Smooth muscle cell (in vitro differentiated cells): Measurements from ENCODE around the gene ADH1C. TPM values are rescaled to one million over a fixed set of nuclear protein-coding genes. Genes with fewer than 3 reads are reported as not detected.

Experiments
- DNase-seq: peaks from one replicate; lab custom pipeline; 2025; ENCODE audit not compliant: unreplicated experiment; lab: John Stamatoyannopoulos, UW
- H2AFZ ChIP-seq: fragments of 200-600 bp; sonication (generic); 2 replicates; pipeline ENCODE4 v1.6.0; 2016; ENCODE audit warnings: antibody characterized with exemption, low read depth, mild to moderate bottlenecking
- H3F3A ChIP-seq: fragments of 200-600 bp; sonication (generic); 2 replicates; pipeline ENCODE4 v1.6.0; 2017; ENCODE audit warnings: antibody characterized with exemption, low read depth
- H3K27ac ChIP-seq: fragments of 200-600 bp; sonication (generic); 2 replicates; pipeline ENCODE4 v1.5.1; 2016; ENCODE audit warnings: low read depth, mild to moderate bottlenecking
- H3K27me3 ChIP-seq: fragments of 200-600 bp; sonication (generic); 2 replicates; pipeline ENCODE4 v1.6.1; 2016; ENCODE audit warnings: low read depth, mild to moderate bottlenecking
- H3K36me3 ChIP-seq: fragments of 200-600 bp; sonication (generic); 2 replicates; pipeline ENCODE4 v1.5.1; 2016; ENCODE audit warnings: low read depth
- H3K4me1 ChIP-seq: fragments of 200-600 bp; sonication (generic); 2 replicates; pipeline ENCODE4 v1.5.1; 2016; ENCODE audit warnings: low read depth
- H3K4me2 ChIP-seq: fragments of 200-600 bp; sonication (generic); 2 replicates; pipeline ENCODE4 v1.6.0; 2016; ENCODE audit warnings: mild to moderate bottlenecking
- H3K4me3 ChIP-seq: fragments of 200-600 bp; sonication (generic); 2 replicates; pipeline ENCODE4 v1.5.1; 2016; ENCODE audit warnings: mild to moderate bottlenecking
- H3K79me2 ChIP-seq: fragments of 200-600 bp; sonication (generic); 2 replicates; pipeline ENCODE4 v1.6.0; 2016; ENCODE audit warnings: low read depth, mild to moderate bottlenecking
- H3K9ac ChIP-seq: fragments of 200-600 bp; sonication (generic); 2 replicates; pipeline ENCODE4 v1.6.0; 2016; ENCODE audit warnings: low read depth
- H3K9me3 ChIP-seq: fragments of 200-600 bp; sonication (generic); replicated peaks from 2 replicates; pipeline ENCODE4 v1.5.1; 2016; ENCODE audit warnings: low read depth
- H4K20me1 ChIP-seq: fragments of 200-600 bp; sonication (generic); 2 replicates; pipeline ENCODE4 v1.6.0; 2016; ENCODE audit warnings: low read depth
- WGBS: methylation state at CpG from one replicate; pipeline ENCODE4 v1.1.7; 2016; ENCODE audit warnings: low lambda C conversion rate; 5-methylcytosine and 5-hydroxymethylcytosine counted together
- polyA plus RNA-seq: library from polyadenylated mRNA; unstranded; fragments of >200 nt; fragmentation: Nextera tagmentation; extraction: Ambion mirVana; gene quantifications from 2 replicates; pipeline ENCODE4 v1.2.1, GENCODE V29; 2016
- total RNA-seq: library from RNA; depleted of rRNA; stranded (reverse); fragments of >200 nt; gene quantifications from 2 replicates; pipeline ENCODE4 v1.2.3, GENCODE V29; 2014
- TF ChIP-seq, protein P1 (sequence below): fragments of 200-600 bp; sonication (generic); IDR thresholded peaks from 2 replicates; pipeline ENCODE4 v1.5.1; 2017; ENCODE audit warnings: borderline replicate concordance, mild to moderate bottlenecking, antibody characterized with exemption; ENCODE audit not compliant: insufficient read depth, poor library complexity, severe bottlenecking

Gene ADH1C
- total and polyA plus RNA-seq, 2 experiments from 2014 or later: not detected

DNA sequence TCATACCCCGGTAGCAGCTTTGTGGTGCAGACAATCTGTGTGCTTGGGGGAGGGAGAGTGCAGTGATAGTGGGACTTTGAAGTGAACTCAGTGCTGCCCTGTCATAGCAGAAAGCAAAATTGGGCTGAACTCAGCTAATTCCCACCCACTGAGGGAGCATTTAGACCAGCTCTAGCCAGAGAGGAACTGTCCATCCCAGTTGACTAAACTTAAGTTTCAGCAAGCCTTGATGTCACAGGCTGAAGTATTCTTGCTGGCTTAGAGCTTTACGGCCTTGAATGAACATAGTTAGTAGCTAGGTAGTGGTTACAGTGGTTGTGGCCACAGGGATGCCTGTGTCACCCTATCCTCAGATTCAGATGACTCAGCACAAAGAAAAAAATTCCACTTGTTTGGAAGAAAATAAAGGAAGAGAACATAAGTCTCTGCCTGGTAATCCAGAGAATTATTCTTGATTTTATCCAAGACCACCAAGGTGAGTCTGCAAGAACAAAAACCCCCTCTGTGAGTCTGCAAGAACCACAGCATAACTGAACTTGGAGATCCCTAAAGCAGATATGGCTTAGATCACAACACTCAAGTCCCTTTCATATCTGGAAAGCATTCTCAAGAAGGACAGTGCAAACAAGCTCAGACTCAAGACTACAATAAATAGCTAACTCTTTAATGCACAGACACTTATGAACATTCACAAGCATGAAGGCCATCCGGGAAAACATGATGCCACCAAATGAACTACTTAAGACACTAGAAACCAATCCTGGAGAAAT lies 43.2 kb upstream of the ADH1C start:
- Histone ChIP-seq H3K4me1 (no peaks in the 10 kb centered on the region), H3K79me2 (no peaks in the 10 kb centered on the region), H3K4me2 (no peak overlapping the region), H4K20me1 (no peaks in the 10 kb centered on the region), H2AFZ (no peak overlapping the region), H3K9ac (no peak overlapping the region), H3K36me3 (no peaks in the 10 kb centered on the region), H3K9me3 (no peaks in the 10 kb centered on the region), H3F3A (no peaks in the 10 kb centered on the region), H3K27ac (no peak overlapping the region), H3K27me3 (no peaks in the 10 kb centered on the region), H3K4me3 (no peak overlapping the region)
- 57% methylated on average over 3 of the region's 3 CpGs for WGBS
- TF ChIP-seq, protein P1, sequence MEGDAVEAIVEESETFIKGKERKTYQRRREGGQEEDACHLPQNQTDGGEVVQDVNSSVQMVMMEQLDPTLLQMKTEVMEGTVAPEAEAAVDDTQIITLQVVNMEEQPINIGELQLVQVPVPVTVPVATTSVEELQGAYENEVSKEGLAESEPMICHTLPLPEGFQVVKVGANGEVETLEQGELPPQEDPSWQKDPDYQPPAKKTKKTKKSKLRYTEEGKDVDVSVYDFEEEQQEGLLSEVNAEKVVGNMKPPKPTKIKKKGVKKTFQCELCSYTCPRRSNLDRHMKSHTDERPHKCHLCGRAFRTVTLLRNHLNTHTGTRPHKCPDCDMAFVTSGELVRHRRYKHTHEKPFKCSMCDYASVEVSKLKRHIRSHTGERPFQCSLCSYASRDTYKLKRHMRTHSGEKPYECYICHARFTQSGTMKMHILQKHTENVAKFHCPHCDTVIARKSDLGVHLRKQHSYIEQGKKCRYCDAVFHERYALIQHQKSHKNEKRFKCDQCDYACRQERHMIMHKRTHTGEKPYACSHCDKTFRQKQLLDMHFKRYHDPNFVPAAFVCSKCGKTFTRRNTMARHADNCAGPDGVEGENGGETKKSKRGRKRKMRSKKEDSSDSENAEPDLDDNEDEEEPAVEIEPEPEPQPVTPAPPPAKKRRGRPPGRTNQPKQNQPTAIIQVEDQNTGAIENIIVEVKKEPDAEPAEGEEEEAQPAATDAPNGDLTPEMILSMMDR: no peak
- DNase-seq: no peak

DNA sequence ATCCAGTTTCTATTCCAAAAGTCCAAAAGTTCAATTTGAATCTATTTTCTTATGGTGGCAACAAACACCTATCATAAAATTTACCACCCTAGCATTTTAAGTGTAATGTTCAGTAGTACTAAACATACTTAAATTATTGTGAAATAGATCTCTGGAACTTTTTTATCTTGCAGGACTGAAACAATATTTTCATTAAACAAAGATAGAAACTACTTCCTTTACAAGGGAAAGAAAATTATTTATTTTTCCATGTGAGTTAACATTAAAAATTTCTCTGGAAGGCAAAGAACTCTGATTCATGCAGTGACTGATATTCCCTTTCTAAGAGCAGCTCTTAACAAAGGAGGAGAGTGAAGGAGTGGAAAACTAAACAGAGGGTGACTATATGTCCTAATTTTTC lies 42.4 kb upstream of the ADH1C start:
- no peak overlapping the region for H3K4me3 ChIP-seq
- no peak overlapping the region for H2AFZ ChIP-seq
- no peak overlapping the region for H3K9ac ChIP-seq
- TF ChIP-seq, protein P1: no peak
- no peaks in the 10 kb centered on the region for H3K4me1 ChIP-seq
- no peaks in the 10 kb centered on the region for H3K36me3 ChIP-seq
- no peaks in the 10 kb centered on the region for H4K20me1 ChIP-seq
- no peaks in the 10 kb centered on the region for H3K9me3 ChIP-seq
- DNase-seq: no peak
- no peaks in the 10 kb centered on the region for H3F3A ChIP-seq
- H3K4me2 ChIP-seq: no peak overlapping the region
- H3K27me3 ChIP-seq: no peaks in the 10 kb centered on the region
- H3K27ac ChIP-seq: no peak overlapping the region
- H3K79me2 ChIP-seq: no peaks in the 10 kb centered on the region

DNA sequence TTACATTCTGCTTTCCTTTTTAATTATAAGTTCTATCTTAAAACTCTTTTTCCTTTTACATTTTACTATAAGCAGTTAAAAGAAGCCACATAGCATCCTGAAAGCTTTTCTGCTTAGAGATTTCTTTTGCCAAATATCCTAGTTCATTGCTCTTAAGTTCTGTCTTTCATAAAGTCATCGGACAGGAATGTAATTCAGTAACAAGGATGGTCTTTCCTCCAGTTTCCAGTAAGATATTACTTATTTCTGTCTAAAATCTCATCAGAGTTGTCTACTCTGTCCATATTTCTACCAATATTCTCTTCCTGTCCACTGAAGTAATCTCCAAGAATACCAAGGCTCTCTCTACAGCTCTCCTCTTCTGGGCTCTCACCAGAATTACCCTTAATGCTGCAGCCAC lies 37.5 kb upstream of the ADH1C start:
- Histone ChIP-seq H3F3A (no peaks in the 10 kb centered on the region), H4K20me1 (no peaks in the 10 kb centered on the region), H3K9me3 (no peaks in the 10 kb centered on the region), H3K36me3 (no peaks in the 10 kb centered on the region), H3K4me2 (no peak overlapping the region), H3K9ac (no peak overlapping the region), H3K4me3 (no peak overlapping the region), H3K27me3 (no peaks in the 10 kb centered on the region), H2AFZ (no peak overlapping the region), H3K4me1 (no peaks in the 10 kb centered on the region), H3K27ac (no peak overlapping the region), H3K79me2 (no peaks in the 10 kb centered on the region)
- TF ChIP-seq, protein P1: no peak
- WGBS: 96% methylated on average over 1 of the region's 1 CpG
- DNase-seq: no peak

DNA sequence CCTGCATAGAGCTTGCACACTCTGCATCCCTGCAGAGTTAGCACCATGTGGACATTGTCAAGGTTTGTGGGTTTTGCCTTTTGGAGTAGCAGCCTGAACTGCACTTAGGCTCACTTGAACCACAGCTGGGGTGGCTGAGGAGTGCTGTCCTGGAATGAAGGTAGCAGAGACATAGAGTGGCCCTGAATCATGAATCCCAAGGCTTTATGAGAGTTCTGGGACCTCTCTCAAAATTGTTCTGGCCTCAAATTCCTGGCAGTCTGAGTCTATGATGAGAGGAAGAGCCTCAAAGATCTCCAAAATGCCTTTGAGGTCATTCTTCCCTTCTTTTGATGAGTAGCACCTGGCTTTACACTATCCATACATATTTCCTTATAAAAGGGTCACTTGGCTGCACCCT lies 37.1 kb upstream of the ADH1C start:
- no peak for DNase-seq

More for the DNA sequence above, 37.1 kb upstream of the ADH1C start:
- Histone ChIP-seq H3F3A (no peaks in the 10 kb centered on the region), H3K27ac (no peak overlapping the region), H3K27me3 (no peaks in the 10 kb centered on the region), H4K20me1 (no peaks in the 10 kb centered on the region), H3K9me3 (no peaks in the 10 kb centered on the region), H3K36me3 (no peaks in the 10 kb centered on the region), H3K4me2 (no peak overlapping the region), H3K9ac (no peak overlapping the region), H3K4me1 (no peaks in the 10 kb centered on the region), H3K79me2 (no peaks in the 10 kb centered on the region), H2AFZ (no peak overlapping the region), H3K4me3 (no peak overlapping the region)
- TF ChIP-seq, protein P1: no peak
